ENCODE data around the gene MEDAG. TPM values are rescaled to one million over a fixed set of nuclear protein-coding genes. Genes with fewer than 3 reads are reported as not detected.

MEDAG gene
- 25.0 and 36.0 TPM in 2 replicates for total RNA-seq

DNA sequence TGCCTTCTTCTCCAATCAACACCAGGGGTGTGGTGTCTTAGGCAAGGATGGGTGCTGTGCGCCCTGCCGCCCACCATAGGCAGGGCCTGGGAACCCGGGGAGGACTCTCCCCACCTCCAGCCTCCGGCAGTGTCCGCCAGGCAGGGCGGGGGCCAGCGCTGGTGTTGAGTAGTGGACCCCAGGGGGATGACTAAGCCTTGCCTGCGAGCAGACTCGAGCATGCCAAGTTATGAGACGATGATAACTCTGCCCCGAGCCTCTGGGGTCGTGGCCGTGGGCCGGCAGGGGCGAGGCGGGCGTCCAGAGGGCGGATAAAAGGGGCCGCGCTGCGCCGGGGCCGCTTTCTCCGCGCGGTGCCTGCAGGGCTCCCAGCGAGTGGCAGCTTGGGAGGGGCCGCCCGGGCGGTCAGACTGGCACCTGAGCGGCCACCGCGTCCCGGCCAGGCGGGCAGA, at the start of gene MEDAG:
TSS of gene MEDAG (plus strand) at position 340 of the 452 bp plus-strand sequence. CDS start 245 bp downstream, outside the sequence.

DNA sequence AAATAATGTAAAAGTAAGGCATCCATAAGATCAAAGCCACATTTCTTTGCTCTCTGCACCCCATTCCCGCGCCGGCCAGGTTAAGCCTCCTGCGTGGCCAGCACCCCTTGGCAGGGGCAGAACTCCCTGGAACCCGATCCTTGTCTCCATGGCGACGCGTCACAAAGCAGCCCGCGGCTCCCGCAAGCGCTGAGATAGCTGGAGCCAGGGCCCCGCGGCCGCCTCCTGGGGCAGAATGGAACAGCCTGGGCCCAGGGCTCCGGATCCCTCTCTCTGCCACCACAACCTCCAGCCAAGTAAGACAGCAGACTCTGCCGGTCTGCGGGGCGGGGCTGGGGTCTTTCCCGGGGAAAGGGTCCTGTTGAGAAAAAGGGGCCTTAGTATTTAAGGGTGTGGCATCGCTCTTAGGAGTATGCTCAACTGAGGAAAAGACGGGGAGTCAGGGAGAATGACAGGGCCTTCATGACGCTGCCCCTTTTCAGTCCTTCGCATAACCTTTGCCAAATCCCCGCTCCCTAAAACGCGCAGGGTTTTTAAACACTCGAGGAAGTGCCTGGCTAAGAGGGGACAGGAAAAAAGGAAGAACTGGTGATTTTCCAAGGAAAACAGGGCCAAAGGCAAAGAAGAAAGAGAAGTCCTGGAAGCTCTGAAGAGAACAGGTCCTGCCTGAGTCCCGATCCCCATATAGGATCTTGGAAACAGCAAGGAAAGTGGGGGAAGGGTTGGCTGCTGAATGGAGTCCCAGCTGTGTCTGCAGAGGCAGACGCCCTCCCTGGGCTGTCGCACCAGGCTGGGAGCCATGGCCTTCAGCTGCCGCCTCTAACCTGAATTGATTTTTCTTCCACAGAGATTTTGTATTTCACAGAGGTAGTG, 26.6 kb downstream of the MEDAG start, which contains the start of gene TEX26:
TSS of gene TEX26 (plus strand) at position 176 of the 873 bp plus-strand sequence. CDS start at position 236, 60 bp downstream.

Other genes with a start within 250 kb of the MEDAG start
- gene ALOX5AP, start 170.7 kb upstream of the MEDAG start, total RNA-seq = 0.09 TPM in 2 replicates
- gene TEX26, start 26.4 kb downstream of the MEDAG start, total RNA-seq = not detected in 2 replicates

Data from endothelial cell of coronary artery (primary cell).